Measurements from ENCODE around the gene CDH23. TPM values are rescaled to one million over a fixed set of nuclear protein-coding genes. Genes with fewer than 3 reads are reported as not detected.

Gene CDH23
- total and polyA plus RNA-seq, 2 of the 8 experiments (the other 6 are each of a cell fraction or from before 2014, with no cell fraction given) = 1.9 to 4.9 TPM

GRCh38 chr10:71419750-71420149, 23.0 kb downstream of the CDH23 start:
- Histone ChIP-seq H2BK12ac (ENCODE audit: low read depth, low read length) (no peak overlapping the region), H3K27ac (ENCODE audit: low read depth, low read length) (no peak overlapping the region), H3K56ac (replicated peaks; ENCODE audit: insufficient read length, low read depth, low read length) (no peak overlapping the region), H4K8ac (ENCODE audit: extremely low read depth, insufficient read depth, low read length) (no peak overlapping the region), H4K20me1 (replicated peaks in 1 of 2; ENCODE audit: control insufficient read depth in 1 of 2, insufficient read depth in 2 of 2, low read length in 2 of 2) (peaks cover 0 to 3% of the 10 kb centered on the region in 2 experiments), H4K91ac (replicated peaks; ENCODE audit: insufficient read length, low read length) (peak overlapping the region; percentile 25), H3K18ac (ENCODE audit: extremely low read depth, low read length) (no peak overlapping the region), H2BK20ac (ENCODE audit: low read length) (no peak overlapping the region), H3K27me3 (replicated peaks in 1 of 4; ENCODE audit: control insufficient read depth in 3 of 4, extremely low read depth in 1 of 4, insufficient read depth in 3 of 4, low read length in 3 of 4) (peaks cover 0 to 4% (median under 1%) of the 10 kb centered on the region in 4 experiments; a peak in 3 of 7 replicates), H3K23me2 (ENCODE audit: low read depth, low read length) (peaks cover 3% of the 10 kb centered on the region; the same call in 1 of the 2 replicates), H3K79me1 (ENCODE audit: low read depth, low read length) (no peaks in the 10 kb centered on the region), H3K4me1 (replicated peaks in 1 of 4; ENCODE audit: control insufficient read depth in 3 of 4, insufficient read depth in 4 of 4, low read length in 3 of 4) (no peaks in the 10 kb centered on the region; a peak in 1 of 7 replicates), H3K23ac (ENCODE audit: insufficient read length) (no peak overlapping the region), H4K5ac (ENCODE audit: insufficient read length, low read depth, low read length) (no peak overlapping the region), H3K9me3 (ENCODE audit: insufficient read depth in 2 of 2, low read depth in 1 of 2, low read length in 1 of 2) (no peaks in the 10 kb centered on the region), H2AK5ac (ENCODE audit: low read depth, low read length) (no peak overlapping the region), H3K4me3 (ENCODE audit: extremely low read depth in 1 of 4, insufficient read depth in 2 of 4, low read depth in 3 of 4, low read length in 4 of 4) (no peak overlapping the region), H3K4ac (replicated peaks; ENCODE audit: insufficient read length, low read depth, low read length) (no peak overlapping the region), H3K4me2 (ENCODE audit: insufficient read depth in 1 of 2, low read depth in 2 of 2, low read length in 2 of 2) (no peak overlapping the region), H3K36me3 (ENCODE audit: control insufficient read depth in 2 of 4, insufficient read depth in 4 of 4, low read length in 3 of 4) (no peaks in the 10 kb centered on the region), H3K79me2 (ENCODE audit: control insufficient read depth in 1 of 2, insufficient read depth in 2 of 2, low read length in 2 of 2) (no peaks in the 10 kb centered on the region), H3K14ac (ENCODE audit: insufficient read length) (no peak overlapping the region), H2BK120ac (replicated peaks; ENCODE audit: low read depth, low read length) (no peak overlapping the region), H3K9ac (replicated peaks in 1 of 4; ENCODE audit: extremely low read depth in 1 of 4, low read depth in 3 of 4, low read length in 3 of 4) (no peak overlapping the region), H2BK15ac (ENCODE audit: low read length) (no peak overlapping the region), H2AFZ (ENCODE audit: low read length) (no peak overlapping the region), H2BK5ac (ENCODE audit: low read depth, low read length) (no peak overlapping the region)
- TF ChIP-seq E2F6 (IDR thresholded peaks at IDR 0.05) (no peak), TAF1 (IDR thresholded peaks at IDR 0.05; ENCODE audit: low read depth, low read length) (no peak), CBX5 (IDR thresholded peaks at IDR 0.05; ENCODE audit: low read depth, low read length) (no peak), MAX (IDR thresholded peaks at IDR 0.05) (no peak), EZH2 (IDR thresholded peaks at IDR 0.05; ENCODE audit: low read depth, low read length, severe bottlenecking) (no peak), TBP (IDR thresholded peaks at IDR 0.05; ENCODE audit: low read depth, low read length) (no peak), BRCA1 (IDR thresholded peaks at IDR 0.05; ENCODE audit: low read depth, low read length) (no peak), CEBPB (IDR thresholded peaks at IDR 0.05; ENCODE audit: low read depth, low read length) (no peak), SP4 (IDR thresholded peaks at IDR 0.05; ENCODE audit: low read length) (no peak), GTF2F1 (IDR thresholded peaks at IDR 0.05; ENCODE audit: borderline replicate concordance, low read depth, low read length) (no peak), EGR1 (IDR thresholded peaks at IDR 0.05; ENCODE audit: borderline replicate concordance, low read depth, low read length) (no peak), SIN3A (conservative IDR thresholded peaks at IDR 0.05 in 1 of 2, IDR thresholded peaks at IDR 0.05 in 1 of 2; ENCODE audit: low read depth in 1 of 2, low read length in 2 of 2) (no peak), CBX8 (IDR thresholded peaks at IDR 0.05; ENCODE audit: borderline replicate concordance, low read depth, low read length) (no peak), CTBP2 (IDR thresholded peaks at IDR 0.05; ENCODE audit: borderline replicate concordance, insufficient read depth, insufficient read length, low read length) (no peak)
- 89% methylated on average over 2 of the region's 2 CpGs; no CpG with 5 or more reads in 1 of the 2 experiments for WGBS, 2 experiments (ENCODE audit: extremely low coverage in 1 of 2, insufficient coverage in 1 of 2, insufficient read length in 1 of 2, insufficient replicate concordance in 2 of 2, low coverage in 1 of 2, low lambda C conversion rate in 2 of 2, missing lambda C conversion rate in 1 of 2)
- FAIRE-seq = no peak
- POLR2A ChIA-PET (ENCODE audit: partially characterized antibody) = interaction anchor here (1.4 kb wide), 1 partner anchor 10 kb away, joined by 4 read pairs; no protein-coding TSS in a partner anchor
- no peak for DNase-seq (ENCODE audit: low read depth in 1 of 2, low spot score in 2 of 2)
- CTCF ChIA-PET (ENCODE audit: partially characterized antibody) = interaction anchor here (1.4 to 12.2 kb wide), 2 partner anchors 10 to 231 kb away, joined by 3 to 87 read pairs; no protein-coding TSS in a partner anchor
